Measurements from ENCODE around the gene PIKFYVE. TPM values are rescaled to one million over a fixed set of nuclear protein-coding genes. Genes with fewer than 3 reads are reported as not detected.

Gene PIKFYVE
- total and polyA plus RNA-seq, 2 of the 8 experiments (the other 6 are each of a cell fraction or from before 2014, with no cell fraction given): 8.8 to 33.5 TPM

- TF ChIP-seq GABPA (IDR thresholded peaks at IDR 0.05; ENCODE audit: borderline replicate concordance, insufficient read depth, low read length) (no peak; the same call in 1 of the 2 replicates), CHD7 (IDR thresholded peaks at IDR 0.05; ENCODE audit: insufficient replicate concordance, low read length) (peak; percentile 99), CEBPB (IDR thresholded peaks at IDR 0.05; ENCODE audit: low read depth, low read length) (no peak), SIRT6 (IDR thresholded peaks at IDR 0.05; ENCODE audit: low read length) (no peak), EGR1 (IDR thresholded peaks at IDR 0.05; ENCODE audit: borderline replicate concordance, low read depth, low read length) (peak; percentile 68; the same call in 1 of the 2 replicates), TAF1 (IDR thresholded peaks at IDR 0.05; ENCODE audit: low read depth, low read length) (0 out of 2 replicates have a peak, but pooled peaks have one; percentile 65), BACH1 (IDR thresholded peaks at IDR 0.05; ENCODE audit: low read length) (peak; percentile 76; the same call in 1 of the 2 replicates), CHD2 (IDR thresholded peaks at IDR 0.05; ENCODE audit: low read length) (peak; percentile 32; the same call in 1 of the 2 replicates), BRCA1 (IDR thresholded peaks at IDR 0.05; ENCODE audit: low read depth, low read length) (no peak), RAD21 (IDR thresholded peaks at IDR 0.05 in 1 of 2, conservative IDR thresholded peaks at IDR 0.05 in 1 of 2; ENCODE audit: low read depth in 2 of 2, low read length in 2 of 2) (no peak)
These were observed at the start of gene PIKFYVE (continued) for GRCh38 chr2:208265801-208266552.
